A549 (cell line): ENCODE measurements around the gene PITPNC1. TPM values are rescaled to one million over a fixed set of nuclear protein-coding genes. Genes with fewer than 3 reads are reported as not detected.
A peak's percentile ranks its signal among the peaks of the same experiment; 100 is the strongest.

Experiments used
- ATAC-seq, 2 experiments: fragments of 200-7000 bp in 1 of 2; fragments of >200 bp in 1 of 2; cut with Nextera tagmentation in 1 of 2; cut with Tn5 transposase in 1 of 2; 3 replicates each; pipeline versions ENCODE4 v1.8.0 to v1.9.1; 2018 to 2020; ENCODE audit warnings: mild to moderate bottlenecking in 1 of 2, moderate library complexity in 1 of 2
- CTCF ChIA-PET: fragments of 300-600 bp; sonication (Branson Sonifier 250); formaldehyde crosslinking; extraction: SDS; loops from one replicate; lab custom pipeline; 2021; ENCODE audit warnings: antibody characterized with exemption, inconsistent platforms; lab: Yijun Ruan, JAX
- POLR2A ChIA-PET: fragments of 350-600 bp; formaldehyde crosslinking; extraction: SDS; loops from one replicate; lab custom pipeline; 2021; ENCODE audit warnings: antibody characterized with exemption, inconsistent platforms; lab: Yijun Ruan, JAX
- DNase-seq, 2 experiments: peaks; one replicate each; pipeline versions ENCODE4 v3.0.0 to v3.0.0-alpha.2; 2011 to 2016; ENCODE audit warnings: low read depth in 1 of 2, low spot score in 1 of 2
- FAIRE-seq: peaks from 2 replicates; lab custom pipeline; 2011; peaks lifted over from hg19 to GRCh38; lab: Jason Lieb, UNC
- H3K27ac ChIP-seq, 2 experiments: fragments of >200 bp; sonication (Bioruptor Twin); formaldehyde crosslinking; 3 replicates each; pipeline ENCODE4 v1.5.1; 2016 to 2017
- H3K4me1 ChIP-seq: fragments of >200 bp; sonication (Bioruptor Twin); formaldehyde crosslinking; 3 replicates; pipeline ENCODE4 v1.6.1; 2016
- H3K4me2 ChIP-seq: fragments of >200 bp; sonication (Bioruptor Twin); formaldehyde crosslinking; 3 replicates; pipeline ENCODE4 v1.6.1; 2016
- H3K4me3 ChIP-seq: fragments of >200 bp; sonication (Bioruptor Twin); formaldehyde crosslinking; 3 replicates; pipeline ENCODE4 v1.5.1; 2016
- H3K9me3 ChIP-seq: fragments of >200 bp; sonication (Bioruptor Twin); formaldehyde crosslinking; 3 replicates; pipeline ENCODE4 v1.6.1; 2016
- CBX2 ChIP-seq: fragments of 200-600 bp; sonication (generic); IDR thresholded peaks from 2 replicates; pipeline ENCODE4 v1.6.1; 2016; ENCODE audit warnings: low read depth, mild to moderate bottlenecking, borderline replicate concordance
- CBX8 ChIP-seq: fragments of 200-600 bp; sonication (generic); IDR thresholded peaks from 2 replicates; pipeline ENCODE4 v1.6.1; 2016
- CHD2 ChIP-seq: fragments of 150-350 bp; IDR thresholded peaks from 2 replicates; pipeline ENCODE4 v1.6.1; 2014; ENCODE audit warnings: low read length; ENCODE audit not compliant: partially characterized antibody
- CHD4 ChIP-seq: fragments of 200-600 bp; sonication (generic); IDR thresholded peaks from 2 replicates; pipeline ENCODE4 v1.6.1; 2016; ENCODE audit warnings: antibody characterized with exemption, mild to moderate bottlenecking, borderline replicate concordance
- EHF ChIP-seq: fragments of 250-450 bp; sonication (Bioruptor Pico); IDR thresholded peaks from 2 replicates; pipeline ENCODE4 v1.5.0; 2020; ENCODE audit warnings: mild to moderate bottlenecking
- EHMT2 ChIP-seq: fragments of 200-600 bp; sonication (generic); IDR thresholded peaks from 2 replicates; pipeline ENCODE4 v1.6.1; 2016; ENCODE audit warnings: antibody characterized with exemption, low read depth, mild to moderate bottlenecking, moderate library complexity
- ESRRA ChIP-seq: fragments of 150-350 bp; IDR thresholded peaks from 2 replicates; pipeline ENCODE4 v1.6.1; 2014; ENCODE audit warnings: mild to moderate bottlenecking, low read length, borderline replicate concordance
- GATA3 ChIP-seq: IDR thresholded peaks from 2 replicates; pipeline ENCODE4 v1.6.1; 2012; ENCODE audit warnings: borderline replicate concordance
- HDAC2 ChIP-seq: fragments of 200-600 bp; sonication (generic); IDR thresholded peaks from 2 replicates; pipeline ENCODE4 v1.6.1; 2016
- JUN ChIP-seq, 2 experiments: fragments of >200 bp; sonication (Bioruptor Twin); formaldehyde crosslinking; IDR thresholded peaks; 2 replicates in 1 of 2; 3 replicates in 1 of 2; pipeline ENCODE4 v1.6.1; 2016 to 2017
- JUNB ChIP-seq: fragments of >200 bp; sonication (Bioruptor Twin); formaldehyde crosslinking; IDR thresholded peaks from 2 replicates; pipeline ENCODE4 v1.6.1; 2016
- MAFK ChIP-seq: fragments of 450-650 bp; IDR thresholded peaks from 2 replicates; pipeline ENCODE4 v1.6.1; 2014; ENCODE audit not compliant: partially characterized antibody
- MYC ChIP-seq: IDR thresholded peaks from 2 replicates; pipeline ENCODE4 v1.6.1; 2012; ENCODE audit warnings: mild to moderate bottlenecking, inconsistent platforms, low read length, improper control_type of control experiment, borderline replicate concordance
- NFE2L2 ChIP-seq: fragments of 150-350 bp; conservative IDR thresholded peaks from 2 replicates; pipeline ENCODE4 v1.6.1; 2014; ENCODE audit warnings: low read length
- PHF8 ChIP-seq: fragments of 200-600 bp; sonication (generic); IDR thresholded peaks from 2 replicates; pipeline ENCODE4 v1.6.1; 2016; ENCODE audit warnings: low read depth, mild to moderate bottlenecking, antibody characterized with exemption, moderate library complexity, borderline replicate concordance
- POLR2AphosphoS2 ChIP-seq: conservative IDR thresholded peaks from 2 replicates; pipeline ENCODE4 v1.6.1; 2012; ENCODE audit warnings: low read length, improper control_type of control experiment, inconsistent platforms
- RAD21 ChIP-seq, 2 experiments: fragments of >200 bp in 1 of 2; sonication (Bioruptor Twin) in 1 of 2; formaldehyde crosslinking in 1 of 2; IDR thresholded peaks in 1 of 2; conservative IDR thresholded peaks in 1 of 2; 2 replicates in 1 of 2; 3 replicates in 1 of 2; pipeline ENCODE4 v1.6.1; 2012 to 2018; ENCODE audit warnings: inconsistent platforms in 1 of 2
- RFX5 ChIP-seq: fragments of 450-650 bp; IDR thresholded peaks from 2 replicates; pipeline ENCODE4 v1.7.1; 2014; ENCODE audit warnings: antibody characterized with exemption, mild to moderate bottlenecking, moderate library complexity
- TFCP2L1 ChIP-seq: fragments of 250-450 bp; sonication (Bioruptor Pico); IDR thresholded peaks from 2 replicates; pipeline ENCODE4 v1.5.0; 2021; ENCODE audit warnings: mild to moderate bottlenecking
- TP53 ChIP-seq: fragments of 250-450 bp; sonication (Bioruptor Pico); IDR thresholded peaks from 2 replicates; pipeline ENCODE4 v1.5.0; 2021; ENCODE audit warnings: mild to moderate bottlenecking, moderate library complexity
- ZC3H11A ChIP-seq: fragments of 450-650 bp; IDR thresholded peaks from 2 replicates; pipeline ENCODE4 v1.6.1; 2014; ENCODE audit warnings: antibody characterized with exemption, mild to moderate bottlenecking
- ZFP36 ChIP-seq: fragments of 450-650 bp; IDR thresholded peaks from 2 replicates; pipeline ENCODE4 v1.6.1; 2014; ENCODE audit warnings: borderline replicate concordance; ENCODE audit not compliant: partially characterized antibody
- WGBS: methylation state at CpG from one replicate; pipeline ENCODE4 v1.1.6; 2017; ENCODE audit errors: missing lambda C conversion rate; 5-methylcytosine and 5-hydroxymethylcytosine counted together
- polyA plus RNA-seq, 4 experiments: library from polyadenylated mRNA; depleted of rRNA in 3 of 4; stranded (reverse); fragments of >200 nt; fragmentation: RNase III in 1 of 4; extraction: RNeasy Plus Mini Kit Qiagen cat#74134 plus additional on column Dnase treatment in 1 of 4; gene quantifications; 2 replicates in 3 of 4; 3 replicates in 1 of 4; pipeline ENCODE4 v1.2.3, GENCODE V29; 2011 to 2017
- TF ChIP-seq, protein P1 (sequence below): fragments of 200-600 bp; sonication (generic); IDR thresholded peaks from 2 replicates; pipeline ENCODE4 v1.6.1; 2016; ENCODE audit warnings: antibody characterized with exemption, mild to moderate bottlenecking, moderate library complexity
- TF ChIP-seq, protein P2 (sequence below): IDR thresholded peaks from 2 replicates; pipeline ENCODE4 v1.6.1; 2012
- TF ChIP-seq, protein P3 (sequence below): fragments of 250-450 bp; sonication (Bioruptor Pico); IDR thresholded peaks from 2 replicates; pipeline ENCODE4 v1.5.0; 2021; ENCODE audit warnings: mild to moderate bottlenecking, moderate library complexity, borderline replicate concordance
- TF ChIP-seq, protein P4 (sequence below): fragments of 250-450 bp; sonication (Bioruptor Pico); IDR thresholded peaks from 2 replicates; pipeline ENCODE4 v1.5.0; 2020; ENCODE audit warnings: low read depth, mild to moderate bottlenecking, moderate library complexity

The PITPNC1 gene
- polyA plus RNA-seq, 2 of the 4 experiments (the other 2 are of a cell fraction), result 3.7 to 11.2 TPM

DNA sequence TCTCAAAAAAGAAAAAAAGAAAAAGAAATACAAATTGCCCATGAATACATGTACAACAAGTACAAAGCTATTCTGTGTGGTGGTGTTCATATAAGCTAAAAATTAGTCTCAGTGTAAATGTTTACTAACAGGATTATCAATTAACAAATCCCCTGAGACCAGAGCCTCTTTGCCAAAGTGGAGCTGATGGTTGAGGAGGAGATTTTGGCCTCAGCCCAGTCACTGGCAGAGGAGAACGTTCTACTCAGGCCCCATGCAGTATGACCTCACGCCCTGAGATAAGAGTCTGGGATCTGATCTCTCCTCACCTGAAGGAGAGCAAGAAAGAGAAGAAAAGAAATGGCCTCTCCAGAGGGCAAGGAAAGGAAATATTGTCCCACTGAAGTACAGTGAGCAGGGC lies 305.1 kb downstream of the PITPNC1 start:
- no peaks in the 10 kb centered on the region for H3K4me1 ChIP-seq
- FAIRE-seq, result no peak
- no peak overlapping the region for H3K27ac ChIP-seq
- POLR2A ChIA-PET, result interaction anchor here (0.6 kb wide), 1 partner anchor 139 kb away, joined by 3 read pairs; no protein-coding TSS in a partner anchor
- 0 out of 6 replicates have a peak, but pooled peaks of 1 of the 2 experiments have one; percentile 21 for ATAC-seq
- H3K4me2 ChIP-seq, result no peak overlapping the region
- H3K4me3 ChIP-seq, result no peak overlapping the region
- 53% methylated on average over 2 of the region's 2 CpGs for WGBS
- CTCF ChIA-PET, result interaction anchor here (1.0 to 3.1 kb wide), 3 partner anchors 295 to 307 kb away, joined by 4 to 11 read pairs (median 4); partner anchors contain the start of gene PITPNC1
- no peaks in the 10 kb centered on the region for H3K9me3 ChIP-seq
- DNase-seq, result no peak
- TF ChIP-seq ESRRA, result no peak
- TF ChIP-seq JUN (IDR thresholded peaks at IDR 0.05), result no peak
- no peak for TF ChIP-seq CBX2
- TF ChIP-seq ZC3H11A, result no peak
- TF ChIP-seq TFCP2L1 (CRISPR knock-in tag), result no peak
- TF ChIP-seq CHD2, result no peak
- TF ChIP-seq JUNB, result no peak
- TF ChIP-seq RAD21 (conservative IDR thresholded peaks at IDR 0.05 in 1 of 2, IDR thresholded peaks at IDR 0.05 in 1 of 2), result no peak
- no peak for TF ChIP-seq EHF (CRISPR knock-in tag)
- TF ChIP-seq EHMT2, result no peak
- TF ChIP-seq CHD4, result no peak
- TF ChIP-seq, protein P1, sequence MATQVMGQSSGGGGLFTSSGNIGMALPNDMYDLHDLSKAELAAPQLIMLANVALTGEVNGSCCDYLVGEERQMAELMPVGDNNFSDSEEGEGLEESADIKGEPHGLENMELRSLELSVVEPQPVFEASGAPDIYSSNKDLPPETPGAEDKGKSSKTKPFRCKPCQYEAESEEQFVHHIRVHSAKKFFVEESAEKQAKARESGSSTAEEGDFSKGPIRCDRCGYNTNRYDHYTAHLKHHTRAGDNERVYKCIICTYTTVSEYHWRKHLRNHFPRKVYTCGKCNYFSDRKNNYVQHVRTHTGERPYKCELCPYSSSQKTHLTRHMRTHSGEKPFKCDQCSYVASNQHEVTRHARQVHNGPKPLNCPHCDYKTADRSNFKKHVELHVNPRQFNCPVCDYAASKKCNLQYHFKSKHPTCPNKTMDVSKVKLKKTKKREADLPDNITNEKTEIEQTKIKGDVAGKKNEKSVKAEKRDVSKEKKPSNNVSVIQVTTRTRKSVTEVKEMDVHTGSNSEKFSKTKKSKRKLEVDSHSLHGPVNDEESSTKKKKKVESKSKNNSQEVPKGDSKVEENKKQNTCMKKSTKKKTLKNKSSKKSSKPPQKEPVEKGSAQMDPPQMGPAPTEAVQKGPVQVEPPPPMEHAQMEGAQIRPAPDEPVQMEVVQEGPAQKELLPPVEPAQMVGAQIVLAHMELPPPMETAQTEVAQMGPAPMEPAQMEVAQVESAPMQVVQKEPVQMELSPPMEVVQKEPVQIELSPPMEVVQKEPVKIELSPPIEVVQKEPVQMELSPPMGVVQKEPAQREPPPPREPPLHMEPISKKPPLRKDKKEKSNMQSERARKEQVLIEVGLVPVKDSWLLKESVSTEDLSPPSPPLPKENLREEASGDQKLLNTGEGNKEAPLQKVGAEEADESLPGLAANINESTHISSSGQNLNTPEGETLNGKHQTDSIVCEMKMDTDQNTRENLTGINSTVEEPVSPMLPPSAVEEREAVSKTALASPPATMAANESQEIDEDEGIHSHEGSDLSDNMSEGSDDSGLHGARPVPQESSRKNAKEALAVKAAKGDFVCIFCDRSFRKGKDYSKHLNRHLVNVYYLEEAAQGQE, result no peak
- TF ChIP-seq ZFP36, result no peak
- TF ChIP-seq, protein P2, sequence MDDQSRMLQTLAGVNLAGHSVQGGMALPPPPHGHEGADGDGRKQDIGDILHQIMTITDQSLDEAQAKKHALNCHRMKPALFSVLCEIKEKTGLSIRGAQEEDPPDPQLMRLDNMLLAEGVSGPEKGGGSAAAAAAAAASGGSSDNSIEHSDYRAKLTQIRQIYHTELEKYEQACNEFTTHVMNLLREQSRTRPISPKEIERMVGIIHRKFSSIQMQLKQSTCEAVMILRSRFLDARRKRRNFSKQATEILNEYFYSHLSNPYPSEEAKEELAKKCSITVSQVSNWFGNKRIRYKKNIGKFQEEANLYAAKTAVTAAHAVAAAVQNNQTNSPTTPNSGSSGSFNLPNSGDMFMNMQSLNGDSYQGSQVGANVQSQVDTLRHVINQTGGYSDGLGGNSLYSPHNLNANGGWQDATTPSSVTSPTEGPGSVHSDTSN, result no peak
- TF ChIP-seq, protein P3, sequence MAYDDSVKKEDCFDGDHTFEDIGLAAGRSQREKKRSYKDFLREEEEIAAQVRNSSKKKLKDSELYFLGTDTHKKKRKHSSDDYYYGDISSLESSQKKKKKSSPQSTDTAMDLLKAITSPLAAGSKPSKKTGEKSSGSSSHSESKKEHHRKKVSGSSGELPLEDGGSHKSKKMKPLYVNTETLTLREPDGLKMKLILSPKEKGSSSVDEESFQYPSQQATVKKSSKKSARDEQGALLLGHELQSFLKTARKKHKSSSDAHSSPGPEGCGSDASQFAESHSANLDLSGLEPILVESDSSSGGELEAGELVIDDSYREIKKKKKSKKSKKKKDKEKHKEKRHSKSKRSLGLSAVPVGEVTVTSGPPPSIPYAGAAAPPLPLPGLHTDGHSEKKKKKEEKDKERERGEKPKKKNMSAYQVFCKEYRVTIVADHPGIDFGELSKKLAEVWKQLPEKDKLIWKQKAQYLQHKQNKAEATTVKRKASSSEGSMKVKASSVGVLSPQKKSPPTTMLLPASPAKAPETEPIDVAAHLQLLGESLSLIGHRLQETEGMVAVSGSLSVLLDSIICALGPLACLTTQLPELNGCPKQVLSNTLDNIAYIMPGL (CRISPR knock-in tag), result no peak
- TF ChIP-seq, protein P4, sequence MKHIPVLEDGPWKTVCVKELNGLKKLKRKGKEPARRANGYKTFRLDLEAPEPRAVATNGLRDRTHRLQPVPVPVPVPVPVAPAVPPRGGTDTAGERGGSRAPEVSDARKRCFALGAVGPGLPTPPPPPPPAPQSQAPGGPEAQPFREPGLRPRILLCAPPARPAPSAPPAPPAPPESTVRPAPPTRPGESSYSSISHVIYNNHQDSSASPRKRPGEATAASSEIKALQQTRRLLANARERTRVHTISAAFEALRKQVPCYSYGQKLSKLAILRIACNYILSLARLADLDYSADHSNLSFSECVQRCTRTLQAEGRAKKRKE, result no peak
- TF ChIP-seq HDAC2, result no peak

DNA sequence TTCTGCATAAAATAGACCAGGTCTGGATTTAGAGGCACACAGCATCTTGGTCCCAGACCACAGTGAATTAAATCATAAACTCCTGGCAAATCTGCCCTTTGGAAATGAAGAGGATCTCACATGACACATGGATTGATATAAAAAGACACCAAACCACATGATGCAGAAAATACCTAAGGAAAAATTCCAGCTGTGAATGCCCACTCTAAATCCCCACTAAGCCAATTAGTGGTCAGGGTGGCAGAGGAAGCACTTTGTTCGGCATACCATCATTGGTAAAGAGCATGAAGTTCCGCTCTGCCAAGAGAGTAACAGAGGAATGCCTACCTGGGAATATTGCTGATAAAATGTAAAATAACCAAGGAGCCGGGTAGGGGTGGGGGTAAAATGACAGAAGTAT lies 308.3 kb downstream of the PITPNC1 start:
- Histone ChIP-seq H3K27ac (no peak overlapping the region), H3K4me3 (no peak overlapping the region), H3K9me3 (no peaks in the 10 kb centered on the region), H3K4me1 (no peaks in the 10 kb centered on the region), H3K4me2 (no peak overlapping the region)
- POLR2A ChIA-PET, result no interaction called here
- CTCF ChIA-PET, result interaction anchor here (1.1 to 6.0 kb wide), 4 partner anchors 159 to 313 kb away, joined by 3 to 105 read pairs (median 26); no protein-coding TSS in a partner anchor
- no peak for ATAC-seq
- no peak for DNase-seq
- FAIRE-seq, result no peak
- 79% methylated on average over 3 of the region's 3 CpGs for WGBS
- TF ChIP-seq MAFK (no peak), RFX5 (no peak), CBX8 (no peak), GATA3 (no peak), TP53 (CRISPR knock-in tag) (no peak), NFE2L2 (no peak), PHF8 (no peak), CBX2 (no peak), POLR2AphosphoS2 (no peak), MYC (no peak), ZC3H11A (no peak)
- TF ChIP-seq, protein P1, result no peak
